CD4-positive, alpha-beta T cell treated with Interleukin-4 for 4 hours (primary cell): ENCODE measurements around the gene TMEM203.
A peak's percentile ranks its signal among the peaks of the same experiment; 100 is the strongest.

Experiments
- DNase-seq: peaks from one replicate; pipeline ENCODE4 v3.0.0-alpha.2; 2020

Gene TMEM203

GRCh38 chr9:137176302-137177182, 28.9 kb downstream of the TMEM203 start:
- peak; percentile 15 for DNase-seq

GRCh38 chr9:137175345-137175961, 30.0 kb downstream of the TMEM203 start:
- no peak for DNase-seq

- no peak for DNase-seq
Measured at GRCh38 chr9:137174722-137175293, 30.6 kb downstream of the TMEM203 start.

- no peak for DNase-seq
Measured at GRCh38 chr9:137173796-137174664, 31.4 kb downstream of the TMEM203 start.

- DNase-seq: no peak
Measured at GRCh38 chr9:137172901-137173795, 32.3 kb downstream of the TMEM203 start.

- DNase-seq: no peak
Measured at GRCh38 chr9:137171149-137171900, 34.1 kb downstream of the TMEM203 start.

- DNase-seq: no peak
Measured at GRCh38 chr9:137170486-137171148, 34.8 kb downstream of the TMEM203 start.

- no peak for DNase-seq
Measured at GRCh38 chr9:137169896-137170358, 35.5 kb downstream of the TMEM203 start, which contains the start of gene LRRC26. LRRC26 (minus strand) TSS chr9:137170051; CDS start chr9:137169943, 108 bp downstream.

GRCh38 chr9:137168904-137169856, 36.3 kb downstream of the TMEM203 start:
- no peak for DNase-seq

GRCh38 chr9:137168573-137168903, 36.9 kb downstream of the TMEM203 start:
- no peak for DNase-seq

- DNase-seq: no peak
Measured at GRCh38 chr9:137167747-137168572, 37.5 kb downstream of the TMEM203 start.

- no peak for DNase-seq
Measured at GRCh38 chr9:137167277-137167746, 38.1 kb downstream of the TMEM203 start.

GRCh38 chr9:137166380-137167229, 38.8 kb downstream of the TMEM203 start:
- DNase-seq: no peak

GRCh38 chr9:137165250-137165836, 40.1 kb downstream of the TMEM203 start:
- no peak for DNase-seq

- no peak for DNase-seq
Measured at GRCh38 chr9:137164370-137165249, 40.8 kb downstream of the TMEM203 start.

GRCh38 chr9:137163805-137164204, 41.6 kb downstream of the TMEM203 start:
- DNase-seq: no peak
